Activated effector memory CD4-positive, alpha-beta T cell treated with anti-CD3 and anti-CD28 coated beads, Interleukin-2, amount 50 U/mL, for 16 hours (primary cell): ENCODE measurements around the gene SMC1A.
"Not testable (repeated sequence)": the region's sequence is repeated elsewhere in the genome, so short reads cannot be mapped to it uniquely, and the experiment has no call there.

ENCODE experiments used
- DNase-seq: peaks from one replicate; pipeline ENCODE4 v3.0.0-alpha.2; 2020

Gene SMC1A

GRCh38 chrX:53422086-53422860 lies at the start of gene SMC1A:
SMC1A (minus strand) TSS chrX:53422654; CDS start chrX:53422600, 54 bp downstream.
- DNase-seq: peak; percentile 97

GRCh38 chrX:53471346-53471745 lies 48.9 kb upstream of the SMC1A start:
- no peak for DNase-seq

DNA sequence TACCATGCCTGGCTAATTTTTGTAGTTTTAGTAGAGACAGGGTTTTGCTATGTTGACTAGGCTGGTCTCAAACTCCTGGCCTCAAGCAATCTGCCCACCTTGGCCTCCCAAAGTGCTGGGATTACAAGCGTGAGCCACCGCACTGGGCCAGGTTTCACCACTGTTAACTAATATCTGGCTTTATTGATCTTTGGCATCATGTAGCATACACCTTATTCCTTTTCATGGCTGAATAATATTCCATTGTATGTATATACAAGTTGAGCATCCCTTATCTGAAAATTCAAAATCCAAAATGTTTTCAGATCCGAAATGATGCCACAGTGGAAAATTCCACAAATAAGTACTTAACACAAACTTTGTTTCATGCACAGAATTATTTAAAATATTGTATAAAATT lies 46.2 kb upstream of the SMC1A start:
- not testable (repeated sequence) for DNase-seq

DNA sequence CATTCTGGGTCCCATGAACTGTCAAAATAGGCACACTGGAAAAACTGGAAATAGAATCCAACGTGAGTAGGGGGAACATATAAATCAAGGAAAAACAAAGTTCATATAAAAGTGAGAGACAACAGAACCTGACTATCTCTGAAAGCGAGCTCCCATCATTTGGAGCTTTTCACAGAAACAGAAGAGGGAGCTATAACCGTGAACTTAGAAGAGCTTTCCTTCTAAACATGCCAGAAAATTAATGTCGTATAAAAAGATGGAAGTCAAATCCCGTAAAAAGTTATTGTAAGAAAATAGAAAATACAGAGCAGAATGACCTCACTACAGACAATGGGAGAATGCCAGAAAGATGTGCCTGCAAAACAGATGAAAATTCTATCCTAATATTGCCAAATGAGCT lies 35.6 kb upstream of the SMC1A start:
- no peak for DNase-seq

DNA sequence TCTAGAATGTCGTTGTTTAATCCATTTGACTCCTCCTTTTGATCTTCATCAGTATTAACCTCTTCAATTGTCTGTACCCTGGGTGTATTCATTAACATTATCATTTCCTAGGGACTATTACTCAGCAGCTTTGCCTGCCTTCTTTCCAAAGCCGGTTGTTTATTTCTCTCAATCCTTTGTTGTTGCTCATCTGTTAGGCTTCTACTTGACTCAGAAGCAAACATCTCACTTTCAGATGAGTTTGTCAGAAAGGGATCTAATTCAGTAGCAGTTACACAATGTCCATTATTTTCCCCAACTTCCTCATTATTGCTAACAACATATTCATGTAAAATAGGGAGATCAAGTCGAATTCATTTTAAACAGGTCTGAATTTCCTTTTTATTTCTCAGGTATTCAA lies 33.8 kb upstream of the SMC1A start:
- no peak for DNase-seq

- DNase-seq: no peak
Observed at GRCh38 chrX:53452812-53453211, 30.4 kb upstream of the SMC1A start.

DNA sequence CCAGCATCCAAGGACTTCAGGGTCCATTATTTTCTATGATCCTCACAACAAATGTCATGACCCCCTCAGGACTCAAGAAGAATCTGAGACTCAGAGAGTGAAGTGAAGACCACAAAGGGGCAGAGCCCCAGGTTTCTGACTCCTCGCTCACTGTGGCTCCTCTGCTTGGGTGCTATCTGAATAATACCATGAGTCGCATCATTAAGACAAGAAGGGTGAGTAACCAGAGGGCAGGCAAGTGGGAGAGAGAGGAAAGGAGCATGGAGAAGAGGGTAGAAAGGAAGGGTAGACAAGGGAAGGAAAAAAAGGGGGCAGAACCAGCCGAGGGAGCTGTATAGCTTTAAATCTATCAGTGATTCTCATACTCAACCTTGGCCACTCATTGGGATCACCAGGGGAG lies 27.2 kb upstream of the SMC1A start:
- no peak for DNase-seq

DNA sequence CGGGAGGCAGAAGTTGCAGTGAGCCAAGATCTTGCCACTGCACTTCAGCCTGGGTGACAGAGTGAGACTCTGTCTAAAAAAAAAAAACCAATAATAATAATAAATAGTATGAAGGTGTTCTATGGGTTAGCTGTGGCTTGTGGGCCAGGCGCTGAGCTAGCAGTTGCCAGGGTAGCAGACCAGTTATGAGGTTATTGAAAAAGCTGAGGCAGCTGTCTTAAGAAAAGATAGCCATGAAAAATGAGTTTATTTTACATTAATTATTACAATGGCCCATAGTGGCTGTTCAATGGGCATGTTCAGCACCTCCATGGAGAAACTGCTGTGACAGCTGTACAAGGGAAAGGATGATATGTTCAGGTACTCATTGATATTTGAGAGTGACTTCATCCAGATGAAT lies 25.0 kb upstream of the SMC1A start:
- DNase-seq: no peak

DNA sequence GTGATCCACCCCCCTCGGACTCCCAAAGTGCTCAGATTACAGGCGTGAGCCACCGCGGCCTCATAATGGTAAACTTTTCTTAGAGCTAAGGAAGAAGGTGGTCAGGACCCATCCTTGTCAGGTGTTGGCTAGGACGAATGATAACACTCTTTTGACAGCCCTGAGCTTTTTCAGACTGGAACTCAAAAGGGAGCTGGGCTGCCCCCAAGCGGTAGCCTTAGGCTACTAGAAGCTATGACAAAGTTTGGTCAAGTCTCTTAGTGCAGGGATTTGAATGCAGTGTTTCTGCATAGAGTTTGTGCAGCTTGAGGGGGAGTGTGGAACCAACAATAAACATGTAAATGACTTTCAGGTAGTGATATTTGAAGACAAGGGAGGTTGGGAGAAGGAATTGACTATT lies 23.5 kb upstream of the SMC1A start:
- peak; percentile 78 for DNase-seq

DNA sequence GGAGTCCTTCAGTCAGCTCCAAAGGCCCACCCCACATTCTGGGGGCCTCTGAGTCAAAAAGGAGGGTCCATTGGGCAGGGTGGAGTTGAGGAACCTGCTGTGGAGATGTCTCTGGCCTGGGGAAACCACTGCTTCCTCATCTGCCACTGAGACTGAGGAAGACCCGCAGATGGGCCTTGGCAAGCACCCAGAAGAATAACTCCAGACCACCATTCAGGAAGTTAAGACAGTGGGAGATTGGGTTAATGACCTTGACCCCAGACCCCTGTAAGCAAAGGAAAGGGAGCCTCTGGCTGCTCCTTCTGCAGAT lies 19.8 kb upstream of the SMC1A start:
- DNase-seq: no peak

- peak; percentile 91 for DNase-seq
Observed at GRCh38 chrX:53441531-53442321, 19.3 kb upstream of the SMC1A start.

GRCh38 chrX:53440621-53441517 lies 18.4 kb upstream of the SMC1A start:
- peak; percentile 69 for DNase-seq

DNA sequence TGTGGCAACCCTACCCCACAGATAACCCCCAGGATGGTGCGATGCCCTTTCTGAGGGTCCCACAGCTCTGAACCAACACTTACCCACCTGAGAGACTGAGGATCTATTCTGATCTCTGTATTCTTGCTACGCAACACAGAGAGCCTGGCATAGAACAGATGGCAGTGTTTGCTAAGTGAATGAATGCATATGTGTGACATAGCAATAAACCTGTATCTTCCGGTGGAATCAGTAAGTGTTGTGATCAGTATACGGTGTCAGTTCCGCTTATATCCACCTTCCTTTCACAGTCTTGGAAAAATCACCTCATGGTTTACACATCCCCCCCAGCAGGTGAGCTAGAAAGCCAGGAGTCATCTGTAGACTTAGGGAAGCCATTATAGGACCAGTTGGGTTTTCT lies 17.6 kb upstream of the SMC1A start:
- DNase-seq: no peak

DNA sequence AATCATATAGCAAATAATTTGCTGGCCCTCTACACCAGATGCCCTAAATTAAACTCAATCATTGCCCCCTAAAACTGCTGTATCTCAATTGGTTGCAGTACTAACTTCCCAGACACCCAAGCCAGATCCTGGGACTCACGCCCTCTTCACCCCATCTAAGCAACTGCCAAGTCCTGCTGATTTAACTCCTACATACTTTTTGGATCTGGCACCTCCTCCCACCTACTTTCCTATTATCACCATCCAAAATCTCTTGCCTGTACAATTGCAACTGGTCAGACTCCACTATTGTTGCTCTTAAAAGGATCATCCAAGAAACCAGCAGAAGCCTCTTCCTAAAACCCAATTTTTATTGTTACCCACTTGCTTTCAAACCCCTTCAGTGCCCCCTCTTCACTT lies 16.4 kb upstream of the SMC1A start:
- DNase-seq: no peak

- DNase-seq: no peak
Observed at GRCh38 chrX:53438174-53438831, 15.8 kb upstream of the SMC1A start.

DNA sequence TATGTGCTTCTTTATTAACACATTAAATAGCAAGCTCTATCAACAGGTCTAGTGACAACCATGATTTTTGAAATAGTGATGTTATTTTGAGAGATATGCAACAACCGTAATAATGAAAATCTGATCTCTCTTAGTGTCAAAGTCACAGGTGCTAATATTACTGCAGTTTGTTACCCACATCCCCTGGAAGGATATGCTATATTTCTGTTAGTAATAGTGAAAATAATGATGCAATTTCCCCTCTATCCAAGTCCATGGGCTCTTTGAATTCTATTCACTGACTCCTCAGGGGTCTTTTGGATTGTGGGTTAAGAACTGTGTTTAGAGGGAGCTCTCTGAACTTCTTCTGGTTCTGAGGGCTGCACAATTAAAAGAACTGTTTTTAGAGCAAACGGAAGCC lies 14.8 kb upstream of the SMC1A start:
- no peak for DNase-seq

- DNase-seq: peak; percentile 85
Observed at GRCh38 chrX:53435997-53436396, 13.5 kb upstream of the SMC1A start.

DNA sequence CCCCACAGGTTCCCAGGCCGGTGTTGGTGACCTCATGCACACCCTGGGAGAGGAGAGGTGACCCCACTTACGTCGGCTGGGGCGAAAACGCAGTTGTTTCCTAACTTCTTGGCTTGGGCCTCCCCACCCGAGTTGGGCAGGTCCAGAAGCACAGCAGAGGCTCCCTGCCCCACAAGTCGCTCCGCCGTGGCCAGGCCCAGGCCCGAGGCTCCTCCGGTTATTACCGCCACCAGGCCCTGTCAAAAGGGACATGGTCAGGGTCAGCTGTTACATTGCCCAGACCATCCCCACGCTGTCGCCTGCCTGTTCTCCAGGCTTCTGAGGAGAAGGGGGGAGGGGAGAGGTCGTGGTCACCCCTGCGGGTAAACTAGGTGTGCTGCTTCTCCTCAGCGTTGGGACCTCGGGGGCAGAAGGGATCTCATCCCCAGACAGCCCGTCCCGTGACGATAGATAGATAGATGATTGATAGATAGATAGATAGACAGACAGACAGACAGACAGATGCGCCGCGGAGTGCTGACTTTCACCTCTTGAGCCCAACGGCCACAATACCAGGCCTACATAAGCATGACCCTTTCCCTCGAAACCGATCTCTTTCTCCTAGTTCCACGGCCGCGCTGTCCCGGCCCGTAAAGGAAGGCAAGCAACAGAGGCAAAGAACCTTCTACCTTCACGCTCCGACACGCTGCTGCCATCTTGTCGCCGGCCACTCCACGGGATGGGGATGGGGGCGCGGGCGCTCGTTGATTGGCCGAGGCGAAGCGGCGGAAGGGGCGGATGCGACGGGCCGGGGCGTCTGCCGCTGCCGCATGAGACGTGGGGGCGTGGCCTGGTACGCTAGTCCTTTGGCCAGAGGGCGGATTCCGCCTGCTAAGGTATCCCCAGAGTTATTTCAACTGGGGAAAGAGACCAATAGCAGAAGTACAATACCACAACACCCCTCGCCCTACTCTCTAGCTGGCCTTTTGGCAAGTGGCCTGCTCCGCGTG lies 11.5 kb upstream of the SMC1A start, which contains the start of gene HSD17B10:
Gene HSD17B10 (minus strand): TSS at position 720 of the 989 bp plus-strand sequence. CDS start 25 bp downstream, at position 695.
- DNase-seq: peak; percentile 95

DNA sequence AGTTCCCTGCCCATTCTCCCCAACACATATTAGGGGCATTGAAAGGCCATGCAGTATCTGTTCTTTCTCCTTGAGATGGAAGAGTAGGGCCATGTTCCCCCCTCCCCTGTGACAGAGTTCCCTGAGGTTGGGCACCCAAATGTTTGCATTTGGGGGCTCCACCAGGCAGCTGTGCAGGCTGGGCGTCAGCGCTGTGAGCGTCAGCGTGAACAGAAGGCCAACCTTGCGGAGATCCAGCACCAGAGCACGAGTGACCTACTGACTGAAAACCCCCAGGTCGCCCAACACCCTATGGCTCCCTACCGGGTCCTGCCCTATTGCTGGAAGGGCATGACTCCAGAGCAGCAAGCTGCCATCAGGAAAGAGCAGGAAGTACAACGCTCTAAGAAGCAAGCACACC lies 7.8 kb upstream of the SMC1A start:
- no peak for DNase-seq

- no peak for DNase-seq
Observed at GRCh38 chrX:53429755-53430154, 7.3 kb upstream of the SMC1A start.

- no peak for DNase-seq
Observed at GRCh38 chrX:53422861-53423306, 430 bp upstream of the SMC1A start, which contains the start of gene RIBC1. RIBC1 (plus strand) TSS chrX:53422873; CDS start chrX:53426277, 3,404 bp downstream.
